Activated T-helper 9 cell treated with anti-CD3 and anti-CD28 coated beads, Interleukin-2, amount 50 U/mL, for 16 hours (primary cell): Measurements from ENCODE around the gene KHNYN.
"Not testable (repeated sequence)": the region's sequence is repeated elsewhere in the genome, so short reads cannot be mapped to it uniquely, and the experiment has no call there.

Experiments used
- DNase-seq: peaks from one replicate; pipeline ENCODE4 v3.0.0-alpha.2; 2020; ENCODE audit warnings: low read depth

The KHNYN gene

GRCh38 chr14:24475261-24475660 is 45.5 kb downstream of the KHNYN start:
- no peak for DNase-seq

- DNase-seq, result not testable (repeated sequence)
Observed at GRCh38 chr14:24479999-24480398, 50.2 kb downstream of the KHNYN start.

GRCh38 chr14:24481622-24482324 is 52.0 kb downstream of the KHNYN start:
- peak; percentile 5 for DNase-seq

GRCh38 chr14:24482699-24483303 is 53.0 kb downstream of the KHNYN start:
- DNase-seq, result not testable (repeated sequence)

- DNase-seq, result no peak
Observed at GRCh38 chr14:24483604-24484252, 54.0 kb downstream of the KHNYN start.
